Vagina (tissue), 2 donors: ENCODE results near the gene DNPEP.

Experiments
- POLR2A ChIP-seq, 2 donors: fragments of 450-650 bp; IDR thresholded peaks; one replicate each; pipeline ENCODE4 v1.6.1; 2017; ENCODE audit warnings: antibody characterized with exemption in 2 of 2, mild to moderate bottlenecking in 2 of 2, moderate library complexity in 2 of 2
- POLR2AphosphoS5 ChIP-seq, 2 donors: sonication (generic); formaldehyde crosslinking; IDR thresholded peaks; one replicate each; pipeline ENCODE4 v1.9.0; 2017; ENCODE audit warnings: antibody characterized with exemption in 2 of 2, mild to moderate bottlenecking in 2 of 2, low read depth in 1 of 2; ENCODE audit not compliant: insufficient read depth in 1 of 2
- TF ChIP-seq, protein P1 (sequence below), 3 experiments: fragments of 450-650 bp in 2 of 3; fragments of 200-600 bp in 1 of 3; sonication (generic) in 1 of 3; IDR thresholded peaks; one replicate each; pipeline ENCODE4 v1.5.1; 2017 to 2019; ENCODE audit warnings: antibody characterized with exemption in 3 of 3, mild to moderate bottlenecking in 2 of 3, moderate library complexity in 2 of 3

DNA sequence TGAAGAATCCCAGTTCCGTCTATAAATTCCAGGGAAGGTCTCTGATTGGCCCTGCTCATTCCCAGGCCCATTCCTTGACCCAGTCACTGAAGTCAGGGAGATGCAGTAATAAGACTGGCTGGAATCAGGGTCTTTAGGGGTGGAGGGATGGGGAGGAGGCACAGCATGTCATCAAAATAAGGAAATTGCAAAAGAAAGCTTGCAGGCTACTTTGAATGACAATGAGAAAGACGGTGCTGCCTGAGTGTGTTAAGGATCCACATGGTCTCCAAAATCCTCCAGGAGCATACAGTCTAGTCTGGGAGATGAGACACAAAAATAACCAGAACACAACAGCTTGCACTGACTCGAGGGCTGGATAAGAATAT, 28.5 kb upstream of the DNPEP start:
- TF ChIP-seq, protein P1, sequence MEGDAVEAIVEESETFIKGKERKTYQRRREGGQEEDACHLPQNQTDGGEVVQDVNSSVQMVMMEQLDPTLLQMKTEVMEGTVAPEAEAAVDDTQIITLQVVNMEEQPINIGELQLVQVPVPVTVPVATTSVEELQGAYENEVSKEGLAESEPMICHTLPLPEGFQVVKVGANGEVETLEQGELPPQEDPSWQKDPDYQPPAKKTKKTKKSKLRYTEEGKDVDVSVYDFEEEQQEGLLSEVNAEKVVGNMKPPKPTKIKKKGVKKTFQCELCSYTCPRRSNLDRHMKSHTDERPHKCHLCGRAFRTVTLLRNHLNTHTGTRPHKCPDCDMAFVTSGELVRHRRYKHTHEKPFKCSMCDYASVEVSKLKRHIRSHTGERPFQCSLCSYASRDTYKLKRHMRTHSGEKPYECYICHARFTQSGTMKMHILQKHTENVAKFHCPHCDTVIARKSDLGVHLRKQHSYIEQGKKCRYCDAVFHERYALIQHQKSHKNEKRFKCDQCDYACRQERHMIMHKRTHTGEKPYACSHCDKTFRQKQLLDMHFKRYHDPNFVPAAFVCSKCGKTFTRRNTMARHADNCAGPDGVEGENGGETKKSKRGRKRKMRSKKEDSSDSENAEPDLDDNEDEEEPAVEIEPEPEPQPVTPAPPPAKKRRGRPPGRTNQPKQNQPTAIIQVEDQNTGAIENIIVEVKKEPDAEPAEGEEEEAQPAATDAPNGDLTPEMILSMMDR (IDR thresholded peaks at IDR 0.05) = no peak
- no peak for TF ChIP-seq POLR2A (IDR thresholded peaks at IDR 0.05)
- TF ChIP-seq POLR2AphosphoS5 (IDR thresholded peaks at IDR 0.05; ENCODE audit: insufficient read depth in 1 of 2, low read depth in 1 of 2) = no peak
